NCI-H748 treated with DMSO at 0.1 percent for 48 hours (cell line): ENCODE results near the gene VARS1.
"Not testable (repeated sequence)": the region's sequence is repeated elsewhere in the genome, so short reads cannot be mapped to it uniquely, and the experiment has no call there.

Experiments
- DNase-seq: peaks from one replicate; lab custom pipeline; 2025; lab: John Stamatoyannopoulos, UW

The VARS1 gene

DNA sequence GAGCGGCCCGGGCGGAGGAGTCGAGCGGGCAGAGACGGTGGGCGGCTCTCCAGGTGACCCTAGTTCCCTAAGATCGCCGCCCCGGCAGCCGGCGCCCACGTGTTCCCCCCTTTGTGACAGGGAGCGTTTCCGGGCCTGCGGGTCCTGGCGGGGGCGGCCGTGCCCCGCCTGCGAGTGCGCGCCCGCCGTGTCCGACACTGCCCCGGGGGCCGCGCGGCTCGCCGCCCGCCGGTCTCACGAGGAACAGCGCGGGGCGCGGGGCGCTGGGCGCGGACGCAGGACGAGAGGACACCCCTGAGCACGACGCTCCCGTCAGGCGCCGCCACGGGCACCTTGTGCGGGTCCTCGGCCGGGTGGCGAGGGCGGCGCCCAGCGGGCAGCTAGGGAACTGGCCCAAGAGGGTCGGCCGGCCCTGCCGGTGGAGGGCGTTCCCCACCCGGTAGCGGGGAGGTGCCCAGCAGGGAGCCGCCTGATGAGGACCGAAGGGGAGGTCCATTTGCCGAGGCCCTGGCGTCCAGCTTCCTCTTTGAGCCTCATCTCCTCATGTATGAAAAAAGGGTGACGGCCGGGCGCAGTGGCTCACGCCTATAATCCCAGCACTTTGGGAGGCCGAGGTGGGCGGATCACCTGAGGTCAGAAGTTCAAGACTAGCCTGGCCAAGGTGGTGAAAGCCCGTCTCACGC is at the start of gene VARS1:
Gene VARS1, minus strand, starts transcription at position 137 of the 683 bp plus-strand sequence. CDS start 535 bp downstream, outside the sequence.
- peak; percentile 85 for DNase-seq

DNA sequence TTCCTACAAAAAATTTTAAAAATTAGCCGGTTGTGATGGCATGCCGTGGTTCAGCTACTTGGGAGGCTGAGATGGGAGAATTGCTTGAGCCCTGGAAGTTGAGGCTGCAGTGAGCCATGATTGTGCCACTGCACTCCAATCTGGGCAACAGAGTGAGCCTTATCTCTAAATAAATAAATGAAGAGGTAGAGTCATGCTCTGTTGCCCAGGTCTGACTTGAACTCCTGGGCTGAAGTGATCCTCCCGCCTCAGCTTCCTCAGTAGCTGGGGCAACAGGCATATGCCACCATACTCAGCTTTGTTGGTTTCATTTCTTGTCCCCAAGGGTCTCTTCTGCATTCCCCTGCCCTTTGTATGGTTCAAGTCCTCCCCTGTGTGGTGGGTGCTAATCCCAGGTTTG is 49.0 kb upstream of the VARS1 start:
- DNase-seq = no peak

DNA sequence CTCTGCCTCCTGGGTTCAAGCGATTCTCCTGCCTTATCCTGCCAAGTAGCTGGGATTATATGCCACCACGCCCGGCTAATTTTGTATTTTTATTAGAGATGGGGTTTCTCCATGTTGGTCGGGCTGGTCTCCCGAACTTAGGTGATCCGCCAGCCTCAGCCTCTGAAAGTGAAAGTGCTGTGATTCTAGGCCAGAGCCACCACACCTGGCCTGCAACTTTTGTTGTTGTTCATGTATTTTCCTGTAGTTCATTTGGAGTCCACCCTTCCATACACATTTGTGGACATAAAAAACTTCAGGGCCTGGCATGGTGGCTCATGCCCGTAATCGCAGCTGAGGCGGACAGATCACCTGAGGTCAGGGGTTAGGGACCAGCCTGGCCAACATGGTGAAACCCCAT is 46.5 kb upstream of the VARS1 start:
- DNase-seq = no peak

DNA sequence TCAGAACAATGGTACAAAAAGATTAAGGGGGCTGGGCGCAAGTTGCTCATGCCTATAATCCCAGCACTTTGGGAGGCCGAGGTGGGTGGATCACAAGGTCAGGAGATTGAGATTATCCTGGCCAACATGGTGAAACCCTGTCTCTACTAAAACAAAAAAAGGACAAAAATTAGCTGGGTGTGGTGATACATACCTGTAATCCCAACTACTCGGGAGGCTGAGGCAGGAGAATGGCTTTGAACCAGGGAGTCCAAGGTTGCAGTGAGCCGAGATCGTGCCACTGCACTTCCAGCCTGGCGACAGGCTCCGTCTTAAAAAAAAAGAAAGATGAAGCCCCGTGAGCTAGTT is 44.2 kb upstream of the VARS1 start:
- DNase-seq = not testable (repeated sequence)

DNA sequence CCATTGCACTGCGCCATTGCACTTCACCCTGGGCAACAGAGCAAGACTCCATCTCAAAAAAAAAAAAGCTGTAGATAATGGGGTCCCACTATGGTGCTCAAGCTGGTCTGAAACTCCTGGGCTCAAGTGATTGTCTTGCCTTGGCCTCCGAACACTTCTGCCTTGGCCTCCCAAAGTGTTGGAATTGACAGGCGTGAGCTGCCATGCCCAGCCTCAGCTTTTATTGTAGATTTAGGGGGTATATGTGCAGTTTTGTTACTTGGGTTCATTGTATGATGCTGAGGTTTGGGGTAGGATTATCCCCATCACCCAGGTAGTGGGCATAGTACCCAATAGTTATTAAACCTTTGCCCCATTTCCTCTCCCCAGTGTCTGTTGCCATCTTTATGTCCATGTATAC is 43.4 kb upstream of the VARS1 start:
- DNase-seq = no peak

DNA sequence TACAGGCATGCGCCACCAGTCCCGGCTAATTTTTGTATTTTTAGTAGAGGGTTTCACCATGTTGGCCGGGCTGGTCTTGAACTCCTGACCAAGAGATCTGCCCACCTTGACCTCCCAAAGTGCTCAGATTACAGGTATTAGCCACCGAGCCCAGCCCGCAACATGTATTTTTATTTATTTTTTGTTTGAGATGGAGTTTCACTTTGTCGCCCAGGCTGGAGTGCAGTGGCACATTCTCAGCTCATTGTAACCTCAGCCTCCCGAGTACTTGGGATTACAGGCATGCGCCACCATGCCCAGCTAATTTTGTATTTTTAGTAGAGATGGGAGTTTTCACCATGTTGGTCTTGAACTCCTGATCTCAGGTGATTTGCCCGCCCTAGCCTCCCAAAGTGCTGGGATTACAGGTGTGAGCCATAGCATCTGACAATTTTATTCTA is 42.6 kb upstream of the VARS1 start:
- DNase-seq = not testable (repeated sequence)

DNA sequence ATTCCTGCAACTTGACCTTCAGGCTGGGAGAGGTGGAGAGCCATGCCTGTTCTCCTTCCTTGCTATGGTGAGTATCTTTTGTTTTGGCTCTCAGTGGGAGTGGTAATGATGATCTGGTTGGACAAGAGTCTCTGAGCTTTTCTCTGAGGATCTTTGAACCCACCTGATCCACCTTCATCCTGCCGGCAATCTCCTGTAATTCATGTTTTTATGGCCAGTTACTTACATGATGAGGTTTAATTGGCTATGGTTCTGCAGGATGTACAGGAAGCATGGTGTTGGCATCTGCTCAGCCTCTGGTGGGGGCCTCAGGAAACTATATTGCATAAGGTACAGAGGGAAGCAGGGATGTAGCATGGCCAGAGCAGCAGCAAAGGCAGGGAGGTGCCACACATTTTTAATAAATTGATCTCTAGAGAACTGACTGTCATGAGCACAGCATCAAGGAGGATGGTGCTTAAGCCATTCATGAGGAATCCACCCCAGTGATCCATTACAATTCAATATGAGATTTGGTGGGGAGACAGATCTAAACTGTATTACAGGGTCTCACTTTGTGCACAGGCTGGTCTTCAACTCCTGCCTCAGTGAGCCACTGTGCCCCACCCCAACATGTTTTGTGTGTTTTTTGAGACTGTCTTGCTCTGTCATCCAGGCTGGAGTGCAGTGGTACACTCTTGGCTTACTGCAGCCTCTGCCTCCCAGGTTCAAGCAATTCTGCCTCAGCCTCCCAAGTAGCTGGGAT is 42.0 kb upstream of the VARS1 start:
- DNase-seq = no peak

DNA sequence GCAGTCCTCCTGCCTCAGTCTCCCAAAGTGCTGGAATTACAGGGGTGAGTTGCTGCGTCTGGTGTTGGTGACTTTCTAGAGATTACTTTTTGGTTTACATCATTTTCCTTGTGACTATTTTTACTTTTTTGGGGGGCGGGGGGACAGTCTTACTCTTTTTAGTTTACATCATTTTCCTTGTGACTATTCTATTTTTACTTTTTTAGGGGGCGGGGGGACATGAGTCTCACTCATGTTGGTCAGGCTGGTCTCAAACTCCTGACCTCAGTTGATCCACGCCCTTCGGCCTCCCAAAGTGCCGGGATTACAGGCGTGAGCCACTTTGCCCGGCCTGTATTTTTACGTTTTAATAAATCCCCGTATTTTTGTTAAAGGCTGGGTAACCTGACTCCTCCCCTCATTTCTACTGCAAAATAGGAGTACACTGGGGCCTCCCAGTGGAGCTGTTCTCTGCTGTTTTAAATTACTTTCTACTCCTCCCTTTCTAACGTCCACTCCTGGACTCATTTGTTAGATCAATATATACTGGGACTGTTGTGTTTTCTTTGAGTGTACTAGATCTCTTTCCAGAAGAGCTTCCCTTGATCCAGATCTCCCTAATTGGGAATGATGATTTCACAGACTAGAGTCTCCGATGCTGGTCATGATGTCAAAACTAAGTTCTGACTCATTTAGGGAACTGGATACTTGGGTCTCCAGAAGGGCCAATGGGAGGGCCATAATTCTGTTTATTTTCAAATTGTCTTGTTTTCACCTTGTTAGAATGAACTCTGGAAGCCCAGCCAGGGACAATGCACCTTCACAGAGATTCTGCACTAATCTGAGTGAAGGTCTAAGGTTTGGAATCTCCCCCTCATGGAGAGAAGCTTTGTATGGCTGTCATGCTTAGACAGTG is 41.2 kb upstream of the VARS1 start:
- no peak for DNase-seq

DNA sequence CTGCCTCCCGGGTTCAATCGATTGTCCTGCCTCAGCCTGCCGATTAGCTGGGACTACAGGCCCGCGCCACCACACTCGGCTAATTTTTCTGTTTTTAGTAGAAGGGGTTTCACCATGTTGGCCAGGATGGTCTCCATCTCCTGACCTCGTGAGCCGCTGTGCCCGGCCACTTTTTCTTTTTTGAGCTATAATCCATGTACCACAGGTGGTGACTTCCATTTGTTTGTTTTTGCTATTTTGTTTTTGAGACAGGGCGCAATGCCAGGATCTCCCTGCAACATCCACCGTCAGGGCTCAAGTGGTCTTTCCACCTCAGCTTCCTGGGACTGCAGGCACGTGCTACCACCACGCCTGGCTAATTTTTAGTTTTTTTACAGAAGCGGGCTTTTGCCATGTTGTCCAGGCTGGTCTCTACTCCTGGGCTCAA is 40.5 kb upstream of the VARS1 start:
- no peak for DNase-seq

DNA sequence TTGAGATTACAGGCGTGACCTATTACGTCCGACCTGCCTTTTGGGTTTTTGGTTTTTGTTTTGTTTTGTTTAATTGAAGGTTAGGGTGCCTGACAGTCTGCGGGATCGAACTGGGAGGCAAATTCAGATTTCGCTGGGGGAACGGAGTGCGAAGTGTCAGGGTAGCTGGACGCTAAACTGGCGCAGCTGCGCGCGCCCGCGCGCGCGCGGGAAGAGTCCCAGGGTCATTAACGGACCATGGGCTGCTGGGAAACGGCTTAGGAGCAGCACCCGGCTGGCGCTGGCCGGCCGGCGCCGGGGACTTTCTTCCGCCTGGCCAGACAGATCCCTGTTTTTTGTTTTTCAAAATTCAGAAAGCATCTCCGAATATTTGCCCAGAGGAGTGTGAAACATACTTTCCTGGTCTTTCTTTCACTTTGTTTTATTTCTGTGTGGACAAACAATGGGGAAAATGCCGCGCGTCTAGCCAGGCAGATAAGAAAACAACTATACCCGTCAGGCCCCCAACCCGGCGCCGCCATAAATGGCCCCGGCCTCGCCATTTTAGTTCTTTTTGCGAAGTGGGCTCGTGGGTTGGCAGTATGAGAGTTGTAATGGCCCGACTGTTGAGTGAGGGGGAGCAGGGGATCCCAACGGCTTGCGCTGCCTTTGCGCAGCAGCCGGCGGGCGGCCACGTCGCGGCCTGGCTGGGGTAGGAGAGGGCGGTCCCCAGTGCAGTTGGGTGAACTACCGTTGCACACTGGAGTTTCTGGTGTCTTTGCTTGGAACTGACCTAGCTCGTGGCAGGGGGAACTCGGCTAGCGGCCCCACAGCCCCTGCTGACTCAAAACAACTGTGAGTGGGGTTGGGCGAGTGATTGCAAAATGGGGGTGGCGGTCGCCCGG is 39.1 kb upstream of the VARS1 start:
- DNase-seq = peak; percentile 83

DNA sequence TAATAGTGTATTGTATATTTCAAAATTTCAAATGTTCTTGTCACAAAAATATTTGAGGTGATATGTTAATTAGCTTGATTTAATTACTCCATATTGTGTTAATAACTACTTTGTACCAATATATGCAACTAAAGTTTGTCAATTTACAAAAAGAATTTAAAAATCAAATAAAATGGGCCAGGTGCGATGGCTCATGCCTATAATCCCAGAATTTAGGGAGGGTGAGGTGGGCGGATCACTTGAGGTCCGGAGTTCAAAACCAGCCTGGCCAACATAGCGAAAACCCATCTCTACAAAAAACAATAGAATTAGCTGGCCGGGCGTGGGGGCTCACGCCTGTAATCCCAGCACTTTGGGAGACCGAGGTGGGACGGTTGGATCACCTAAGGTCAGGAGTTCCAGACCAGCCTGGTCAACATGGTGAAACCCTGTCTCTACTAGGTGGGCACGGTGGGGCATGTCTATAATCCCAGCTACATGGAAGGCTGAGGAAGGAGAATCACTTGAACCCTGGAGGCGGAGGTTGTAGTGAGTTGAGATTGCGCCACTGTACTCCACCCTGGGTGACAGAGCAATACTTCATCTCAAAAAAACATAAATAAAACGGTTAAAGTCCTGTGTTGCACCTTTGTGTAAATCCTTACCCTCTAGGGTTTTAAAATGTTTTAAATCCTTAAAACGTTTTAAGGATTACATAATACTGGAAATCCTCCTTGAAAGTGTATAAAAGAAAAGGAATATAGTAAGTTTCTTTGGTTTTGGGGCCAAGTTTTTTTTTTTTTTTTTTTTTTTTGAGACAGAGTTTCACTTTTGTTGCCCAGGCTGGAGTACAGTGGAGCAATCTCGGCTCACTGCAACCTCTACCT is 36.0 kb upstream of the VARS1 start:
- DNase-seq = no peak

DNA sequence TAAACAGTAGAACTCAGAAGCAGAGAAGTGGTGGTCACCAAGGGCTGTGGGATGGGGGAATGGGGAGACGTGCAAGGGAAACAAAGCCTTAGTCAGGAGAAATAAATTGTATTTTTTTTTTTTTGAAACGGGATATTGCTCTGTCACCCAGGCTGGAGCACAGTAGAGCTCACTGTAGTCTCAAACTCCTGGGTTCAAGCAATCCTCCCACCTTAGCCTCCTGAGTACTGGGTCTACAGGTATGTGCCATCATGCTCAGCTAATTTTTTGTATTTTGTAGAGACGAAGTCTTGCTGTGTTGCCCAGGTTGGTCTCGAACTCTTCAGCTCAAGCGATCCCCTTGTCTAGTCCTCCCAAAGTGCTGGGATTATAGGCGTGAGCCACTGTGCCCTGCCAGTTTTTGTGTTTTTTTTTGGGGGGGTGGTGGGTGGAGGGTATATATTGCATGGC is 35.4 kb upstream of the VARS1 start:
- no peak for DNase-seq

DNA sequence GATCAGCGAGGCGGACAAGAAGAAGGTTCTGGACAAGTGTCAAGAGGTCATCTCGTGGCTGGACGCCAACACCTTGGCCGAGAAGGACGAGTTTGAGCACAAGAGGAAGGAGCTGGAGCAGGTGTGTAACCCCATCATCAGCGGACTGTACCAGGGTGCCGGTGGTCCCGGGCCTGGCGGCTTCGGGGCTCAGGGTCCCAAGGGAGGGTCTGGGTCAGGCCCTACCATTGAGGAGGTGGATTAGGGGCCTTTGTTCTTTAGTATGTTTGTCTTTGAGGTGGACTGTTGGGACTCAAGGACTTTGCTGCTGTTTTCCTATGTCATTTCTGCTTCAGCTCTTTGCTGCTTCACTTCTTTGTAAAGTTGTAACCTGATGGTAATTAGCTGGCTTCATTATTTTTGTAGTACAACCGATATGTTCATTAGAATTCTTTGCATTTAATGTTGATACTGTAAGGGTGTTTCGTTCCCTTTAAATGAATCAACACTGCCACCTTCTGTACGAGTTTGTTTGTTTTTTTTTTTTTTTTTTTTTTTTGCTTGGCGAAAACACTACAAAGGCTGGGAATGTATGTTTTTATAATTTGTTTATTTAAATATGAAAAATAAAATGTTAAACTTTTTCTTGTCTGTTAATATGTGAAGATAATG is 34.2 kb upstream of the VARS1 start:
- DNase-seq = peak; percentile 67

DNA sequence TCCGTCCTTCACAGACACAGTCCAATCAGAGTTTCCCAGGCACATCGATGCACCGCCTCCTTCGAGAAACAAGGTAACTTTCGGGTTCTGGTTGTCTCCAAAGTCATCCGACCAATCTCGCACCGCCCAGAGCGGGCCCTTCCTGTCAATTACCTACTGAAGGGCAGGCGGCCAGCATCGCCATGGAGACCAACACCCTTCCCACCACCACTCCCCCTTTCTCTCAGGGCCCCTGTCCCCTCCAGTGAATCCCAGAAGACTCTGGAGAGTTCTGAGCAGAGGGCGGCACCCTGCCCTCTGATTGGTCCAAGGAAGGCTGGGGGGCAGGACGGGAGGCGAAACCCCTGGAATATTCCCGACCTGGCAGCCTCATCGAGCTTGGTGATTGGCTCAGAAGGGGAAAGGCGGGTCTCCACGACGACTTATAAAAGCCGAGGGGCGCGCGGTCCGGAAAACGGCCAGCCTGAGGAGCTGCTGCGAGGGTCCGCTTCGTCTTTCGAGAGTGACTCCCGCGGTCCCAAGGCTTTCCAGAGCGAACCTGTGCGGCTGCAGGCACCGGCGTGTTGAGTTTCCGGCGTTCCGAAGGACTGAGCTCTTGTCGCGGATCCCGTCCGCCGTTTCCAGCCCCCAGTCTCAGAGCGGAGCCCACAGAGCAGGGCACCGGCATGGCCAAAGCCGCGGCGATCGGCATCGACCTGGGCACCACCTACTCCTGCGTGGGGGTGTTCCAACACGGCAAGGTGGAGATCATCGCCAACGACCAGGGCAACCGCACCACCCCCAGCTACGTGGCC is 31.9 kb upstream of the VARS1 start, which contains the start of gene HSPA1B:
Gene HSPA1B, plus strand, starts transcription at position 453 of the 794 bp plus-strand sequence. Its CDS starts 213 bp downstream, at position 666.
- peak; percentile 99 for DNase-seq

DNA sequence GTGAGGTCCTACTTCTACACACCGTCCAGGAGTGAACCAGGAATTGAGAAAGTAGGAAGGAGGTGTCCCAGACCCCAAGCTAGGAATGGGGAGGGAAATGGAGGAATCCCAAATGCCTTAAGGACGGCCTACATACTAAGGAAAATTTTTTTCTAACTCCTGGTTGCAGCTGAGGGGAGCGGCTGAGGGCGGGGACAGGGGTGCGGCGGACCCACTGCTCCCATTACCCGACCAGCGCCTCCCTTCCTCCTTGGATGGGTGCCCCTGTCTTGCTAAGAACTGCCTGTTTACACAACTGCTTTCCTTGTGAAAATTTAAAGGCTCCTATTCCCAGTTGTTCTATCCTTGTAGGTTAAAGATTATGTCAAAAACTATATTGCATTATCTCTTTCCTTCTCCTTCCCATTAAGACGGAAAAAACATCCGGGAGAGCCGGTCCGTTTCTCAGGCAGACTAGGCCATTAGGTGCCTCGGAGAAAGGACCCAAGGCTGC is 31.3 kb upstream of the VARS1 start:
- no peak for DNase-seq

DNA sequence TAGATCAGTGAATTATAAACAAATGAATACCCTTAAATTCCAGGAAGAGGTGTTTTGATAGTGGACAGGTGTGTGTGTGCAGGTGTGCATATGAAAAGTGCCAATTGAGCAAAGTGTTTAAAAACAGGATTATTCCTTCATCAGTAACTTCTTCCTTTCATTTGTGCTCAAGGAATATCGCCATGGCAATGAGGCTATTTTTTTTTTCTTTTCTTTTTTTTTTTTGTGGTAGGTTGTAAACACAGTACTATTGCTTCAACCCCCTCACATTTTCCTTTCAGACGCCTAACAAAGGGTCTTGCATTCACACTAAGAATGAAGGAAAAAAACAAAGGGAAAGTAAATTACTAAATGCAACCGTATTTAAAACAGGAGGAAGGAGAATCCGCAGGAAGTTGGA is 30.0 kb upstream of the VARS1 start:
- DNase-seq = no peak

DNA sequence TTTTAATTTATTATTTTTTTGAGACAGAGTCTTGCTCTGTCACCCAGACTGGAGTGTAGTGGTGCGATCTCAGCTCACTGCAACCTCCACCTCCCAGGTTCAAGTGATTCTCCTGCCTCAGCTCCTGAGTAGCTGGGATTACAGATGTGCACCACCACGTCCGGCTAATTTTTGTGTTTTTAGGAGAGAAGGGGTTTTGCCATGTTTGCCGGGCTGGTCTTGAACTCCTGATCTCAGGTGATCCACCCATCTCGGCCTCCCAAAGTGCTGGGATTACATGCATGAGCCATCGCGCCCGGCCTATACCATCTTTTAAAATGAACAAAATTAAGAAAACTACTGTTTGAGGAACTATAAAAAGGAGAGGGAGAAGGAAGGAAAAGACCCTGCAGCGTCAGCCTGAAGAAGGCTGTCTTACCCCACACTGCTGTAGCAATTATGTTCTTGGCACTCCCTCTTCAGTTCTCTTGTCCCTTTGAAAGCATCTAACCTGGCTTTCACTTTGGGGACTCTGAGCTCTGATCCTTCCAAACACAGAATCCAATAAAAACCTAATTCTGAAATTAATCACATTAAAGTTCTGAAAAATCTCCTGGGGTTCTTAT is 28.1 kb upstream of the VARS1 start:
- not testable (repeated sequence) for DNase-seq
